ENCODE data around the gene NFATC3. TPM values are rescaled to one million over a fixed set of nuclear protein-coding genes. Genes with fewer than 3 reads are reported as not detected.

The NFATC3 gene
- polyA plus RNA-seq, 1 experiment: 16.7 TPM

DNA sequence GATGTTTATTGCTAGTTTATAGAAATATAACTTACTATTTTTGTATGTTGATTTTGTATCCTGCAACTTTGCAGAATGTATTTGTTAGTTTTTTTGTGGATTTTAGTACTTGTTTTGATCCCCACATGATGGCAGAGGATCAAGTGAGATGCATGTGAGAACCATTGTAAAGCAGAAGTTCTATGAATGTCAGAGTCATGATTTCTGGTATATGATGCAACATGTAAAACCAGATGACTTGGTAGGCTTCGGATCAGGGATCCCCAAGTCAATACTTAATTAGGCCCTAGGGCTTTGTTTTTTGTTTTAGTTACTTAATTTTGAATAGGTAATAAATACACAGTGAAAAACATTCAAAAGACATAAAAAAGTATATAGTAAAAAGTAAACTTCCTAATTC is 104.9 kb downstream of the NFATC3 start:
- DNase-seq (ENCODE audit: low read depth, low spot score): no peak
- Histone ChIP-seq H3K9me3 (ENCODE audit: control insufficient read depth, insufficient read depth, low read length) (no peaks in the 10 kb centered on the region; the same call in 1 of the 2 replicates), H3K27ac (ENCODE audit: low read depth, low read length) (no peak overlapping the region), H3K27me3 (ENCODE audit: control insufficient read depth, insufficient read depth, low read length) (no peaks in the 10 kb centered on the region), H3K4me3 (ENCODE audit: low read depth, low read length) (no peak overlapping the region)
- POLR2A ChIA-PET: no interaction called here
- CTCF ChIA-PET: no interaction called here
- TF ChIP-seq, protein P1, sequence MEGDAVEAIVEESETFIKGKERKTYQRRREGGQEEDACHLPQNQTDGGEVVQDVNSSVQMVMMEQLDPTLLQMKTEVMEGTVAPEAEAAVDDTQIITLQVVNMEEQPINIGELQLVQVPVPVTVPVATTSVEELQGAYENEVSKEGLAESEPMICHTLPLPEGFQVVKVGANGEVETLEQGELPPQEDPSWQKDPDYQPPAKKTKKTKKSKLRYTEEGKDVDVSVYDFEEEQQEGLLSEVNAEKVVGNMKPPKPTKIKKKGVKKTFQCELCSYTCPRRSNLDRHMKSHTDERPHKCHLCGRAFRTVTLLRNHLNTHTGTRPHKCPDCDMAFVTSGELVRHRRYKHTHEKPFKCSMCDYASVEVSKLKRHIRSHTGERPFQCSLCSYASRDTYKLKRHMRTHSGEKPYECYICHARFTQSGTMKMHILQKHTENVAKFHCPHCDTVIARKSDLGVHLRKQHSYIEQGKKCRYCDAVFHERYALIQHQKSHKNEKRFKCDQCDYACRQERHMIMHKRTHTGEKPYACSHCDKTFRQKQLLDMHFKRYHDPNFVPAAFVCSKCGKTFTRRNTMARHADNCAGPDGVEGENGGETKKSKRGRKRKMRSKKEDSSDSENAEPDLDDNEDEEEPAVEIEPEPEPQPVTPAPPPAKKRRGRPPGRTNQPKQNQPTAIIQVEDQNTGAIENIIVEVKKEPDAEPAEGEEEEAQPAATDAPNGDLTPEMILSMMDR (IDR thresholded peaks at IDR 0.05; ENCODE audit: low read depth, low read length): no peak

DNA sequence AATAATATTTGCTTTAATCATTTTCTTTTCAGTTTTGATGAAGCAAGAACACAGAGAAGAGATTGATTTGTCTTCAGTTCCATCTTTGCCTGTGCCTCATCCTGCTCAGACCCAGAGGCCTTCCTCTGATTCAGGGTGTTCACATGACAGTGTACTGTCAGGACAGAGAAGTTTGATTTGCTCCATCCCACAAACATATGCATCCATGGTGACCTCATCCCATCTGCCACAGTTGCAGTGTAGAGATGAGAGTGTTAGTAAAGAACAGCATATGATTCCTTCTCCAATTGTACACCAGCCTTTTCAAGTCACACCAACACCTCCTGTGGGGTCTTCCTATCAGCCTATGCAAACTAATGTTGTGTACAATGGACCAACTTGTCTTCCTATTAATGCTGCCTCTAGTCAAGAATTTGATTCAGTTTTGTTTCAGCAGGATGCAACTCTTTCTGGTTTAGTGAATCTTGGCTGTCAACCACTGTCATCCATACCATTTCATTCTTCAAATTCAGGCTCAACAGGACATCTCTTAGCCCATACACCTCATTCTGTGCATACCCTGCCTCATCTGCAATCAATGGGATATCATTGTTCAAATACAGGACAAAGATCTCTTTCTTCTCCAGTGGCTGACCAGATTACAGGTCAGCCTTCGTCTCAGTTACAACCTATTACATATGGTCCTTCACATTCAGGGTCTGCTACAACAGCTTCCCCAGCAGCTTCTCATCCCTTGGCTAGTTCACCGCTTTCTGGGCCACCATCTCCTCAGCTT is 105.8 kb downstream of the NFATC3 start:
- Histone ChIP-seq H3K27me3 (ENCODE audit: control insufficient read depth, insufficient read depth, low read length) (no peaks in the 10 kb centered on the region), H3K27ac (ENCODE audit: low read depth, low read length) (no peak overlapping the region), H3K4me3 (ENCODE audit: low read depth, low read length) (no peak overlapping the region), H3K9me3 (ENCODE audit: control insufficient read depth, insufficient read depth, low read length) (no peaks in the 10 kb centered on the region; the same call in 1 of the 2 replicates)
- TF ChIP-seq, protein P1 (IDR thresholded peaks at IDR 0.05; ENCODE audit: low read depth, low read length): no peak
- ChIA-PET POLR2A (no interaction called here), CTCF (no interaction called here)
- DNase-seq (ENCODE audit: low read depth, low spot score): no peak

DNA sequence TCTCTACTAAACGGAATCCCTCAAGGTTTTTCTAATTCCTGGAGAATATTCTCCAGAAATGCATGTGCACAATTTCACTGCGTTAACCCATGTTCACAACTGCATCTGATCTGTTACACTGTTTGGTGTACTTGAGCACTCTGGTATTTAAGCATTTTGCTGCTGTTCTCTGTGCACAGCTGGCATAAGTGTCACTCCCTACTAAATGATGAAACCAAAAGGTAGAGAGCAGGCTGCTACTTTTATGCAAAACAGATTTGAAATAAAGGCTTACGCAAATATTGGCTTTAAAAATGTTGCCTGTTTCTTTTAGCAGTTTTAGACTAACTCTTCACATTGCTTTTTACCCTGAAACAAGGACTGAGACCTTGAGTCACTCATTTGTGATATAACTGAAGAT is 109.1 kb downstream of the NFATC3 start:
- CTCF ChIA-PET: interaction anchor here (1.0 kb wide), 1 partner anchor 36 kb away, joined by 3 read pairs; no protein-coding TSS in a partner anchor
- POLR2A ChIA-PET: no interaction called here
- H3K27ac ChIP-seq (ENCODE audit: low read depth, low read length): no peak overlapping the region
- H3K27me3 ChIP-seq (ENCODE audit: control insufficient read depth, insufficient read depth, low read length): no peaks in the 10 kb centered on the region
- no peaks in the 10 kb centered on the region for H3K9me3 ChIP-seq (ENCODE audit: control insufficient read depth, insufficient read depth, low read length)
- no peak for DNase-seq (ENCODE audit: low read depth, low spot score)
- TF ChIP-seq, protein P1 (IDR thresholded peaks at IDR 0.05; ENCODE audit: low read depth, low read length): no peak
- no peak overlapping the region for H3K4me3 ChIP-seq (ENCODE audit: low read depth, low read length)

DNA sequence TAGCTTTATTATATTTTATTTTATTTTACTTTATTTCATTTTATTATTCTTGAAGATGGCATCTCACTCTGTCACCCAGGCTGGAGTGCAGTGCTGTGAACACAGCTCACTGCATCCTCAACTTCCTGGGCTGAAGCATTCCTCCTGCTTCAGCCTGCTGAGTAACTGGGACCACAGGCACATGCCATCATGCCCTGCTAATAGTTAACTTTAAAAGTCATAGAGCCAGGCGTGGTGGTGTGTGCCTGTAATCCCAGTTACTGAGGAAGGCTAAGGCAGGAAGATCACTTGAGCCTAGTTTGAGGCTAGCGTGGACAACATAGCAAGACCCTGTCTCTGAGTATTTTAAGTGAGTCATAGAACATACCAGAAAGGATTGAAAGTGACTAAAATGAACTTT is 112.1 kb downstream of the NFATC3 start:
- Histone ChIP-seq H3K4me3 (ENCODE audit: low read depth, low read length) (no peak overlapping the region), H3K9me3 (ENCODE audit: control insufficient read depth, insufficient read depth, low read length) (no peaks in the 10 kb centered on the region), H3K27me3 (ENCODE audit: control insufficient read depth, insufficient read depth, low read length) (no peaks in the 10 kb centered on the region), H3K27ac (ENCODE audit: low read depth, low read length) (no peak overlapping the region)
- ChIA-PET POLR2A (no interaction called here), CTCF (interaction anchor here (1.2 kb wide), 1 partner anchor 104 kb away, joined by 3 read pairs; no protein-coding TSS in a partner anchor)
- TF ChIP-seq, protein P1 (IDR thresholded peaks at IDR 0.05; ENCODE audit: low read depth, low read length): no peak
- no peak for DNase-seq (ENCODE audit: low read depth, low spot score)

DNA sequence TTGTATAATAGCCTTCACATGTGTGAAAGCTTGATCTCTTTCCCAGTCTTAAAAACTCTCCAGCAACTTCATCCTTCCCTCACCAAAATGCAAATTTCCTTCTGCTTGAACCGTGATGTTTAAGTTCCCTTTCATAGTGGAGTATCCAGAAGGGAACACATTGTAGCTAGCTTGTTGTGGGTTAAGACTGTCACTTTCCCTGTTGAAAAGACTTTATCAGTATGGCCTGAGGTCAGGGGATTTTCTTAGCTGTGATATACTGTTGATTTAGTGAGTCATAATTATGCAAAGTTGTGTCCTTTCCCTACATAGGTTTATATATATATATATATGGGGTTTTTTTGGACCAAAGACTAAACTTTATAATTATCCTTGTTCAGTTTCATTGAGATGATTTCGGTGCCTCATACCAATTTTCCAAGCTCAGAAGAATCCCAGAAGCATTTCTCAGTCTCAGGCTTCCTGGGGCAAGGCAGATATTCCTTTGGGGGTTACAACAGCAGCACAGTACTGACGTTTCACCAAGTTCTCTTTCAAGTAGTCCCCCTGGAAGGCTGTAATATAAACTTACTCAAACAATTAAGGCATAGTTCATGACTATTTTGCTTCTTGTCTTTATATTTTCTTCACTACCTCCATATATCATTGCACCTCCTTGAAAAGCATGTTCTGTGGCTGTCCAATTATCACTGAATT is 115.1 kb downstream of the NFATC3 start:
- Histone ChIP-seq H3K27me3 (ENCODE audit: control insufficient read depth, insufficient read depth, low read length) (no peaks in the 10 kb centered on the region), H3K27ac (ENCODE audit: low read depth, low read length) (no peak overlapping the region)
- CTCF ChIA-PET: interaction anchor here (0.5 kb wide), 1 partner anchor 71 kb away, joined by 3 read pairs; no protein-coding TSS in a partner anchor

More for the DNA sequence above, 115.1 kb downstream of the NFATC3 start:
- DNase-seq (ENCODE audit: low read depth, low spot score): no peak
- POLR2A ChIA-PET: no interaction called here
- TF ChIP-seq, protein P1 (IDR thresholded peaks at IDR 0.05; ENCODE audit: low read depth, low read length): no peak
- no peak overlapping the region for H3K4me3 ChIP-seq (ENCODE audit: low read depth, low read length)
- no peaks in the 10 kb centered on the region for H3K9me3 ChIP-seq (ENCODE audit: control insufficient read depth, insufficient read depth, low read length)
